Hepatocyte (in vitro differentiated cells): ENCODE measurements around the gene FSD2. TPM values are rescaled to one million over a fixed set of nuclear protein-coding genes. Genes with fewer than 3 reads are reported as not detected.
A peak's percentile ranks its signal among the peaks of the same experiment; 100 is the strongest.

Experiments used
- DNase-seq: peaks from one replicate; pipeline ENCODE4 v3.0.0-alpha.2; 2016; ENCODE audit warnings: low spot score
- H2AFZ ChIP-seq: fragments of 200-600 bp; sonication (generic); 2 replicates; pipeline ENCODE4 v1.6.0; 2016; ENCODE audit warnings: antibody characterized with exemption, mild to moderate bottlenecking
- H3K27ac ChIP-seq: fragments of 200-600 bp; sonication (generic); 2 replicates; pipeline ENCODE4 v1.5.1; 2016; ENCODE audit warnings: mild to moderate bottlenecking
- H3K27me3 ChIP-seq: fragments of 200-600 bp; sonication (generic); 2 replicates; pipeline ENCODE4 v1.6.1; 2016
- H3K36me3 ChIP-seq: fragments of 200-600 bp; sonication (generic); replicated peaks from 2 replicates; pipeline ENCODE4 v1.5.1; 2016; ENCODE audit warnings: low read depth; ENCODE audit not compliant: insufficient read depth
- H3K4me1 ChIP-seq: fragments of 200-600 bp; sonication (generic); 2 replicates; pipeline ENCODE4 v1.5.1; 2016; ENCODE audit warnings: mild to moderate bottlenecking, moderate library complexity; ENCODE audit not compliant: insufficient read depth
- H3K4me2 ChIP-seq: fragments of 200-600 bp; sonication (generic); 2 replicates; pipeline ENCODE4 v1.6.0; 2016
- H3K4me3 ChIP-seq: fragments of 200-600 bp; sonication (generic); 2 replicates; pipeline ENCODE4 v1.5.1; 2016; ENCODE audit warnings: mild to moderate bottlenecking
- H3K79me2 ChIP-seq: fragments of 200-600 bp; sonication (generic); 2 replicates; pipeline ENCODE4 v1.6.0; 2017; ENCODE audit warnings: mild to moderate bottlenecking
- H3K9me2 ChIP-seq: fragments of 200-600 bp; sonication (generic); replicated peaks from 2 replicates; pipeline ENCODE4 v1.6.0; 2017; ENCODE audit warnings: mild to moderate bottlenecking; ENCODE audit not compliant: insufficient read depth
- H3K9me3 ChIP-seq: fragments of 200-600 bp; sonication (generic); 2 replicates; pipeline ENCODE4 v1.5.1; 2016; ENCODE audit warnings: low read depth, mild to moderate bottlenecking
- H4K20me1 ChIP-seq: fragments of 200-600 bp; sonication (generic); 2 replicates; pipeline ENCODE4 v1.6.0; 2016; ENCODE audit warnings: mild to moderate bottlenecking; ENCODE audit not compliant: insufficient read depth, poor library complexity, severe bottlenecking
- EZH2 ChIP-seq: fragments of 200-600 bp; sonication (generic); IDR thresholded peaks from 2 replicates; pipeline ENCODE4 v1.6.1; 2016; ENCODE audit warnings: antibody characterized with exemption, mild to moderate bottlenecking, borderline replicate concordance
- EZH2phosphoT487 ChIP-seq: fragments of 200-600 bp; sonication (generic); IDR thresholded peaks from one replicate; pipeline ENCODE4 v1.6.1; 2018; ENCODE audit warnings: antibody characterized with exemption, mild to moderate bottlenecking, low read depth, moderate library complexity; ENCODE audit not compliant: unreplicated experiment, severe bottlenecking
- WGBS: methylation state at CpG from one replicate; pipeline ENCODE4 v1.1.6; 2016; ENCODE audit warnings: low lambda C conversion rate; ENCODE audit errors: missing lambda C conversion rate; 5-methylcytosine and 5-hydroxymethylcytosine counted together
- polyA plus RNA-seq: library from polyadenylated mRNA; unstranded; fragments of >200 nt; fragmentation: Nextera tagmentation; extraction: Ambion mirVana; gene quantifications from 2 replicates; pipeline ENCODE4 v1.2.1, GENCODE V29; 2016
- total RNA-seq: library from RNA; depleted of rRNA; stranded (reverse); fragments of >200 nt; gene quantifications from 2 replicates; pipeline ENCODE4 v1.2.3, GENCODE V29; 2014
- TF ChIP-seq, protein P1 (sequence below): fragments of 200-600 bp; sonication (generic); IDR thresholded peaks from 2 replicates; pipeline ENCODE4 v1.5.1; 2016; ENCODE audit warnings: antibody characterized with exemption, mild to moderate bottlenecking; ENCODE audit not compliant: poor library complexity

The FSD2 gene
- total and polyA plus RNA-seq, 2 experiments from 2014 or later, result 0.06 TPM; not detected in 1

DNA sequence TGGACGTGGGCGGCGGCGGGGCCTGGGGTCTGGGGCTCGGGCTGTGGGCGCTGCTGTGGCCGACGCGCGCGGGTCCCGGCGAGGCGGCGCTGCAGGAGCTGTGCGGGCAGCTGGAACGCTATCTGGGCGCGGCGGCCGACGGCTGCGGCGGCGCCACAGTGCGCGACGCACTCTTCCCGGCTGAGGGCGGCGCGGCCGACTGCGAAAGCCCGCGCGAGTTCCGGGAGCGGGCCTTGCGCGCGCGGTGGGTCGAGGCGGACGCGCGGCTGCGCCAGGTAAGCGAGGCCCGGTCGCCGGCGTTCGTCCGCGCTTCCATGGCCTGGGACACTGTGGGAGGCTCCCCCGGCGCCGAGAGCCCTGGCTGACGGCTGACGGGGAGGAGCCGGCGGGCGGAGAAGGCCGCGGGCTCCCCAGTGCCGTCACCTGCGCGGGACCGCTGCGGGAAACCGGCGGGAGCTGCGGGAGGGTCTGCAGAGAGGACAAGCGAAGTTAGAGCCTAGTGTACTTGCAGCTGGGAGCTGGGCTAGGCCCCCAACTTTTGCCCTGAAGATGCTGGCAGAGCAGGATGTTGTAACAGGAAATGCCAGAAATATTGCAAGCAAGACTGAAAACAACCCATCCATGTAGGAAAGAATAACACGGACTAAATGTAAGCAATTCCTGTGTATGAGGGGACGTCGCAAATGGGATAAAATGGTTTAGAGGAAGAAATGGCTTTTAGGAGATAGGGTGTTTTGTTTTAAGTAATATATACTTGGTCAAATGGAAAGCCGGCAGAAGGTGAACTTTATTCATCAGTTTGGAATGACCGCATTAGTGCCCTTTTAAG, 4.4 kb upstream of the FSD2 start:
- H2AFZ ChIP-seq, result peak overlapping the region; percentile 64
- TF ChIP-seq, protein P1, sequence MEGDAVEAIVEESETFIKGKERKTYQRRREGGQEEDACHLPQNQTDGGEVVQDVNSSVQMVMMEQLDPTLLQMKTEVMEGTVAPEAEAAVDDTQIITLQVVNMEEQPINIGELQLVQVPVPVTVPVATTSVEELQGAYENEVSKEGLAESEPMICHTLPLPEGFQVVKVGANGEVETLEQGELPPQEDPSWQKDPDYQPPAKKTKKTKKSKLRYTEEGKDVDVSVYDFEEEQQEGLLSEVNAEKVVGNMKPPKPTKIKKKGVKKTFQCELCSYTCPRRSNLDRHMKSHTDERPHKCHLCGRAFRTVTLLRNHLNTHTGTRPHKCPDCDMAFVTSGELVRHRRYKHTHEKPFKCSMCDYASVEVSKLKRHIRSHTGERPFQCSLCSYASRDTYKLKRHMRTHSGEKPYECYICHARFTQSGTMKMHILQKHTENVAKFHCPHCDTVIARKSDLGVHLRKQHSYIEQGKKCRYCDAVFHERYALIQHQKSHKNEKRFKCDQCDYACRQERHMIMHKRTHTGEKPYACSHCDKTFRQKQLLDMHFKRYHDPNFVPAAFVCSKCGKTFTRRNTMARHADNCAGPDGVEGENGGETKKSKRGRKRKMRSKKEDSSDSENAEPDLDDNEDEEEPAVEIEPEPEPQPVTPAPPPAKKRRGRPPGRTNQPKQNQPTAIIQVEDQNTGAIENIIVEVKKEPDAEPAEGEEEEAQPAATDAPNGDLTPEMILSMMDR, result no peak
- TF ChIP-seq EZH2phosphoT487, result no peak
- no peak for TF ChIP-seq EZH2
- WGBS, result under 1% methylated on average over 49 of the region's 81 CpGs

DNA sequence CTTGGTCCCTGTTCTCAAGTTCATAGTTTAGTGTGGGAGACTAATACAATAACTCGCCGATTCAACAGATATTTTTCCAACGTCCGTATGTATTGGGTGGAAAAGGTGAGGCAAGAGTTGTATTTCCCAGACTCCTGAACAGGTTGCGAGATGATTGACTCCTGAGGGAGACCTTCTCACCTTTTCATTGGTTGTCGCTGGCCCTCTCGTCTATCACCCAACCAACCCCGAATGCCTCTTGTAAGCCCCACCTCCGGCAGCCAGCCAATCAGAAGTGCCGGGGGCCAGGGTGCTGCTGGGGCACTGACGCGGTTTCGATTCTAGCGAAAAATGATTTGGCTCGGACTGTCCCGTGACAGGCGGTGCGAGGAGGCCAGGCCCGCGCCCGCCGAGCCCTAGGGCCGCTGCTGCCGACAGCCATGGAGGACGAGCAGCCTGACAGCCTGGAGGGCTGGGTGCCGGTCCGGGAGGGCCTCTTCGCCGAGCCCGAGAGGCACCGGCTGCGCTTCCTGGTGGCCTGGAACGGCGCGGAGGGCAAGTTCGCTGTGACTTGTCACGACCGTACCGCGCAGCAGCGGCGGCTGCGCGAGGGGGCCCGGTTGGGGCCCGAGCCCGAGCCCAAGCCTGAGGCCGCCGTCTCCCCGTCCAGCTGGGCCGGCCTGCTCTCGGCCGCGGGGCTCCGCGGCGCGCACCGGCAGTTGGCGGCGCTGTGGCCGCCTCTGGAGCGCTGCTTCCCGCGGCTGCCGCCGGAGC, 3.6 kb upstream of the FSD2 start, which contains the start of gene WHAMM:
WHAMM (plus strand) TSS at position 321 of the 753 bp plus-strand sequence; CDS start at position 420, 99 bp downstream.
- Histone ChIP-seq H3K27ac (peak within 1 kb of the TSS; percentile 99), H3K27me3 (no peaks in the 10 kb centered on the region), H2AFZ (peak within 1 kb of the TSS; percentile 64), H3K4me3 (peak within 1 kb of the TSS; percentile 59), H3K9me3 (no peaks in the 10 kb centered on the region), H3K9me2 (no peaks in the 10 kb centered on the region), H3K79me2 (peaks cover 40% of the 10 kb centered on the region), H4K20me1 (peaks cover 23% of the 10 kb centered on the region), H3K36me3 (no peaks in the 10 kb centered on the region), H3K4me2 (peak within 1 kb of the TSS; percentile 75), H3K4me1 (peaks cover 8% of the 10 kb centered on the region)
- TF ChIP-seq EZH2 (no peak), EZH2phosphoT487 (no peak)
- TF ChIP-seq, protein P1, result peak; percentile 23
- peak; percentile 99 for DNase-seq
- WGBS, result 1% methylated on average over 29 of the region's 67 CpGs

More for the DNA sequence above, 4.4 kb upstream of the FSD2 start:
- Histone ChIP-seq H3K9me3 (no peaks in the 10 kb centered on the region), H3K36me3 (no peaks in the 10 kb centered on the region), H3K4me3 (peak overlapping the region; percentile 59), H3K4me1 (peaks cover 8% of the 10 kb centered on the region), H3K27ac (peak overlapping the region; percentile 99), H3K79me2 (peaks cover 43% of the 10 kb centered on the region), H3K27me3 (no peaks in the 10 kb centered on the region), H4K20me1 (peaks cover 23% of the 10 kb centered on the region), H3K9me2 (no peaks in the 10 kb centered on the region), H3K4me2 (peak overlapping the region; percentile 75)
- peak; percentile 82 for DNase-seq

DNA sequence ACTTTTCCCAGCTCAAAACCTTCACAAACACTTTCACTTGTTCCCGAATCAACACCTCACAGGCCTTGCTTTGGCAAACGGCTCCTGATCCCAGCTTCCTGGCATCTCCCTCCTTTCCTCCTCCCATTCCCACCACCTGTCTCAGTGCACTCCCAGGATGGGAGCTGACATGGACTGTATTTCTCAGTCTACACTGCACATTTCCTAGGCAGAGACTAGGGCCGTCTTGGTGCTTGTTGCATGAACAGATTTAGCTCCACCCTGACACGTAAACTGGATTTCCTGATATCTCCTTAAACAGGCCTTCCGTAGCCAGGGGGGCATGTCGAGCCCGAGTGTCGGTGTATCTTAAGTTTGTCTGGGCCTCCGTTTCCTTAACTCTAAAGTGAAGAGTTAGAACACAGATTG, 2.8 kb upstream of the FSD2 start:
- TF ChIP-seq EZH2phosphoT487 (no peak), EZH2 (no peak)
- TF ChIP-seq, protein P1, result no peak
- Histone ChIP-seq H2AFZ (no peak overlapping the region), H3K4me1 (peaks cover 8% of the 10 kb centered on the region), H3K36me3 (no peaks in the 10 kb centered on the region), H3K4me3 (no peak overlapping the region), H3K27me3 (no peaks in the 10 kb centered on the region), H4K20me1 (peaks cover 23% of the 10 kb centered on the region), H3K27ac (no peak overlapping the region), H3K9me3 (no peaks in the 10 kb centered on the region), H3K9me2 (no peaks in the 10 kb centered on the region), H3K79me2 (peaks cover 32% of the 10 kb centered on the region), H3K4me2 (peak overlapping the region; percentile 65)
- WGBS, result 86% methylated on average over 9 of the region's 9 CpGs
- no peak for DNase-seq
